ENCODE measurements around the gene FRRS1.
"Not testable (repeated sequence)": the region's sequence is repeated elsewhere in the genome, so short reads cannot be mapped to it uniquely, and the experiment has no call there.

FRRS1 gene, protein sequence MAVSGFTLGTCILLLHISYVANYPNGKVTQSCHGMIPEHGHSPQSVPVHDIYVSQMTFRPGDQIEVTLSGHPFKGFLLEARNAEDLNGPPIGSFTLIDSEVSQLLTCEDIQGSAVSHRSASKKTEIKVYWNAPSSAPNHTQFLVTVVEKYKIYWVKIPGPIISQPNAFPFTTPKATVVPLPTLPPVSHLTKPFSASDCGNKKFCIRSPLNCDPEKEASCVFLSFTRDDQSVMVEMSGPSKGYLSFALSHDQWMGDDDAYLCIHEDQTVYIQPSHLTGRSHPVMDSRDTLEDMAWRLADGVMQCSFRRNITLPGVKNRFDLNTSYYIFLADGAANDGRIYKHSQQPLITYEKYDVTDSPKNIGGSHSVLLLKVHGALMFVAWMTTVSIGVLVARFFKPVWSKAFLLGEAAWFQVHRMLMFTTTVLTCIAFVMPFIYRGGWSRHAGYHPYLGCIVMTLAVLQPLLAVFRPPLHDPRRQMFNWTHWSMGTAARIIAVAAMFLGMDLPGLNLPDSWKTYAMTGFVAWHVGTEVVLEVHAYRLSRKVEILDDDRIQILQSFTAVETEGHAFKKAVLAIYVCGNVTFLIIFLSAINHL

DNA sequence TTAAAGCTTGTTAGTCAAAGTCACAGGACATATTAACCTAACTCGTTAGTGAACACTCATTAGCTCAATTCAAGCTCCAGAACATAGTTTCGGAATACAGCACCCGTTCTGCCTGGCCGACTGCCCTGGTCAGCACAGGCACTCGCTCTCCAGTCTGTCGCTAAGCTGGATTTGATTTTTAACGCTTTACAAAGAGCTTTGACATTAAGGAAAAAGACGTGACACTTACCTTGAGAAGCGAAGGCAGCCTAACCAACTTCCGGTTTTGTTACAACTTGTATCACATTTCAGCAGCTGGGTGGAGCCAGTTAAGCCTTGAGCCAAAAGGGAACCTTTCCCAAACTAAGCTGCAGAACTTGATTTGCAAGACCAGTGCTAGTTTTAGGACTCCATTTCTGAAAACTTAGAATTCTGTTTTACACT lies at the start of gene FRRS1:
FRRS1 (minus strand) TSS at position 258 of the 423 bp plus-strand sequence. CDS start 17,867 bp downstream, outside the sequence.
- DNase-seq = peak; percentile 24

DNA sequence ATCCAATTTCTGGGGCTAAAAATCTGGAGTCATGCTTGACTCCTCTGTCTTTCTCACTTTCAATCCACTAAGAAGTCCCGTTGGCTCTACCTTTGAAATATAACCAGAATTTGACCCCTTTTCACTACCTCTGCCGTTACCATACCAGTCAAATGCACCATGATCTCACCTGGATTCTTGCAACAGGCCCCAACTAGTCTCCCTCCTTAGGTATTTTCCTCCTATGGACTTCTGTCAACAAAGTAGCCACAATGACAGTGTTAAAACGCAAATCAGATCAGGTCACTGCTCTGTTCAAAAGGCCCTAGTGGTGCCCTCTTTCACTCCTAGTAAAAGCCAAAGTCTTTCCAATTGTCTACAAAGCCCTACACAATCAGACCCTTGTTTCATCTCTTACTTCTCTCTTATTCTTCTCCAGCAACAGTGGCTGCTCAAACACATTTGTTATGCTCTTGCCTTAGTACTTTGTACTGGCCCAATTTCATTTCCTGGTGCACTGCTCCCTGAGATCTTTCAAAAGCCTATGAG lies 48.0 kb upstream of the FRRS1 start:
- DNase-seq = no peak

DNA sequence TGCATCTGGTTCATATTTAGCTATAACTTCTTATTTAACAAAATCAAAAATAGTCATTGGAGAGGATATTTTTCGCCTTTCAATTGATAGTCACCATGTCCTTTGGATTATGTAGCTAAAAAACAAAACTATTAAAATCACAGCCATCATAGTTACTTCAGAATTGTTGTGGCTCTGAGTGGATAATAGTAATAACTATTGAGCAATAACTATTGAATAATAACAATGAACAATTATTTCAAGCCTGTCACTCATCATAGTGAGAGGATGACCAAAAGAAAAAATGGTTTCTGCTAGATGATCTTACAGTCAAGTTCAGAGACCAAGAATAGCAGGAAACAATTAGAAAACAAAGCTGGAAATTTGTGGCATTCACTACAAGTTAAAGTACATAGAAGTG lies 45.3 kb upstream of the FRRS1 start:
- DNase-seq = no peak

DNA sequence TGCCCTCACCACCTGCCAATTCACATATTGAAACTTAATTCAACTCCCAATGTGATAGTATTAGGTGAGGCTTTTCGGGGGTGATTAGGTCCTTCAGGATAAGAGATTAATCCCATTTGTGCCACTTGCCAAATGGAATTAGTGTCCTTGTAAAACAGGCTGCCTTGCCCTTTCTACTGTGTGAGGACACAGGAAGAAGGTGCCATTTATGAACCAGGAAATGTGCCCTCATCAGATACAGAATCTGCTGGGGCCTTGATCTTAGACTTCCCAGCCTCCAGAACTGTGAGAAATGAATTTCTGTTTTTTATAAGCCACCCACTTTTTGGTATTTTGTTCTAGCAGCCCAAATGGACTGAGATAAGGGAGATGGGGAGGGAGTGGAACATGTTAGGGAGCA lies 44.6 kb upstream of the FRRS1 start:
- DNase-seq = no peak

DNA sequence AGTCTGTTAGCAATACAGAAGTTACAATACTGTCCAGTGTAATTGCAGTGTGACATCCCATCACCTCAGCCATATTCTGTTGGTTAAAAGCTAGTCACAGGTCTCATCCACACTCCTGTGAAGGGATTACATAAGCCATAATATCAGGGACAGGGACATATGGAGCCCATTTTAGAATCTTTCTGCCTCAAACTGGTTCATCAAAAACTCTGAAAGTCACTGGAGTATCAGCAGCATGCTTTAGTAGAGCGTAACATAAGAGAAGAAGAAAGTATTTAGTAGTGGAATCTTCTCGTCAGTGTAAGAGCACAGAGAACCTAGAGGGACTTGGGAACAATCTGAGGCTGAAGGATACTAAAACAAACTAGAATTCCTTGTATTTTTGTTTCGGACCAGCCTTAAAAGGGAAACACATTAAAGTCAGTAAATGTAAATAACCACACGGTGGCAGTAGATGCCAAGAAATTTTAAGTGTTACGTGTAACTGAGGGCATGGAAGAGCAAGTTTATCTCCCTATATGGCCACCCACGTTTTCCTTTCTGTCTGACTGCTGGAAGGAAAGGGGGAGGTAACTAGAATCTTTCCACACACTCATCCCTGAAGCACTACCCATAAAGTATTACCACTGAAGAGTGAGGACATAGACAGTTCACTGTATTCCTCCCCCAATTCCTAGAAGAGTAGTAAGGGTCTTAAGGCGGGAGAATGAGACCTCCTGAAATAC lies 42.1 kb upstream of the FRRS1 start:
- DNase-seq = no peak

DNA sequence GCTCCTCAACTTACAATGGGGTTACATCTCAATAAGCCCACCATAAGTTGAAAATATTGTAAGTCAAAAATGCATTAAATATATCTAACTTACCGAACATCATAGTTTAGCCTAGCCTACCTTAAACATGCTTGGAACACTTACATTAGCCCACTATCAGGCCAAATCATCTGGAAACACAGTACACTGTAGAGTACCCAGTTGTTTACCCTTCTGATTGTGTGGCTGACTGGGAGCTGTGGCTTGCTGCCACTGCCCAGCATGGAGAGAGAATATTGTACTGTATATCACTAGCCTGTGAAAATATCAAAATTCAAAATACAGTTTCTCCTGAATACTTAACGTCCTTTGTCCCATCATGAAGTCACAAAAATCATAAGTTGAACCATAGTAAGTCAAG lies 40.4 kb upstream of the FRRS1 start:
- no peak for DNase-seq

DNA sequence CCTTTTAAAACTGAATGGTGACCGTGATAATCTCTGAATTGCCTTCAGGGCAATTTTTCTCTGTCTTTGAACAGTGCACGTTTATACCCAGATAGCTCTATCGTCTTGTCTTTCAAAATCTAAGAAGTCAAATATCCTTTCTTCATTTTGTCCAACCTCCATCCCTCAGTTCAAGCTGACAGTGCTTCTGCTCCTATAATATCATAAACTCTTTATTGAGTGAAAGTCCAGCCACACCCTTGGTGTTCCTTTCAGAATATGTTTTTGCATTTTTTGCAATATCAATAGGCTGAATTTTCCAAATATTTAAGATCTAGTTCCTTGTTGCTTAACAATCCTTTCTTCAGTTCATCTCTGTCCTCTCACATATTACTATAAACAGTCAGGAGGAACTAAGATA lies 35.1 kb upstream of the FRRS1 start:
- DNase-seq = no peak

DNA sequence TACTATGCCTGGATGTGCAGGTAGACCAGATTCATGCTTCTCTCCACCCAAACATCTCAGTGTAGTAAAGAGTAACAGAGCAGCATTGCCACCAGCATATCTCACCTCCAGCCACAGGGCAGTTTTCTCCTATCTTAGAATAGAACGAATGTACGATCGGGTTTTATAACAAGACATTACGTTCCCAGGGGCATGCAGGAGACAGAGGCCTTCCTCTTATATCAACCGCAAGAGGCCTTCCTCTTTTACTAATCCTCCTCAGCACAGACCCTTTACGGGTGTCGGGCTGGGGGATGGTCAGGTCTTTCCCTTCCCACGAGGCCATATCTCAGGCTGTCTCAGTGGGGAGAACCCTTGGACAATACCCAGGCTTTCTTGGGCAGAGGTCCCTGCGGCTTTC lies 27.4 kb upstream of the FRRS1 start:
- not testable (repeated sequence) for DNase-seq

DNA sequence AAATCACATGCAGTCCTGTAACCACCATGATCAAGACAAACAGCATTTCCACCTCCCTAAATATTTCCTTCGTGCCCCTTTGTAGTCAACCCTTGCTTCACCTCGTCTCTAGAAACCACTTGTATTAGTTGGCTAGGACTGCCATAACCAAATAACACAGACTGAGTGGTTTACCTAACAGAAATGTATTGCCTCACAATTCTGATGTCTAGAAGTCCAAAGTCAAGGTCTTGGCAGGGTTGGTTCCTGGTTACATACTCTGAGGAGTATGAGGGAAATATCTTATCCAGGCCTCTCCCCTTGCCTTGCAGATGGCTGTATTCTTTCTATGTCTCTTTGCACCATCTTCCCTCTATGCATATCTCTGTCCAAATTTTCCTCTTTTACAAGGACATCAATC lies 23.3 kb upstream of the FRRS1 start:
- DNase-seq = no peak

DNA sequence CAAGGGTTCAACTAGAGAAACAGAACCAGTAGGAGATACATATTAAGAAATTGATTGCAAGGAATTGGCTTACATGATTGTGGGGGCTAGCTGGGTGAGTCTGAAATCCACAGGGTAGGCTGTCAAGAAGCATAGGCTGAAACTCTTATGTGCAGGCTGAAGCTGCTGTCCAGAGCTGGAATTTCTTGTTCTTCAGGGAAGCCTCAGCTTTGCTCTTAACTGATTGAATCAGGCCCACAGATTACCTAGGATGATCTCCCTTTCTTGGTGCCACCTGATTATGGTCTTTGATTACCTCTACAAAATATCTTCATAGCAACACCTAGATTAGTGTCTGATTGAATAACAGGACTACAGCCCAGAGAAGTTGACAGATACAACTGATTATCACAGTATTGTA lies 22.5 kb upstream of the FRRS1 start:
- DNase-seq = no peak

DNA sequence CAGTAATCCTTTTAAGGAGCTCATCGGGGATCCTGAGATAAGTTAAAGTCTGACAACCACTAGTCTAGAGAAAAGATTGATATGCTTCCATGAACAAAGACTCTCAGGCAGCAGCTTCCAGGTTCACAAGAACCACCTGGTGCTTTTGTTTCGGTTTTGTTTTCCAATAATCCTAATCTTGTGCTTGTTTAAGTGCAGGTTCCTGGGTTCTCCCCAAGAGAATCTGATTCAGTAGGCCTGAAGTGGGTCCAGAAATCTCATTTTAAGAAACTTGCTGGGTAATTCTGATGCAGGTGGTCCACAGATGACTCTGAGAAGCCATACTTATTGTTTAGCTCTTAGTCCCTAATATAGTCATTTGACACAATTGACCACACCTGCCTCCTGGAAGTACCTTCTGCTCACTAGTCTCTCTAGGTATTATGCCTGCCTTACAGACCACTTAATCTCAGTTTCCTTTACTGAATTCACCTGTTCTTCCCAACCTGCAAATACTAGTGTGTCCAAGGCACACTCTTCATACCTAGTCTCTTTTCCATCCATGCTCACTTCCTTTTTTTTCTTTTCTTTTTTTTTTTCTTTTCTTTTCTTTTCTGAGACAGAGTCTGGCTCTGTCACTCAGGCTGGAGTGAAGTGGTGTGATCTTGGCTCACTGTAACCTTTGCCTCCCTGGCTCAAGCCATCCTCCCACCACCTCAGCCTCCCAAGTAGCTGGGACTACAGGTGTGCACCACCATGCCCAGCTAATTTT lies 20.5 kb upstream of the FRRS1 start:
- DNase-seq = no peak

DNA sequence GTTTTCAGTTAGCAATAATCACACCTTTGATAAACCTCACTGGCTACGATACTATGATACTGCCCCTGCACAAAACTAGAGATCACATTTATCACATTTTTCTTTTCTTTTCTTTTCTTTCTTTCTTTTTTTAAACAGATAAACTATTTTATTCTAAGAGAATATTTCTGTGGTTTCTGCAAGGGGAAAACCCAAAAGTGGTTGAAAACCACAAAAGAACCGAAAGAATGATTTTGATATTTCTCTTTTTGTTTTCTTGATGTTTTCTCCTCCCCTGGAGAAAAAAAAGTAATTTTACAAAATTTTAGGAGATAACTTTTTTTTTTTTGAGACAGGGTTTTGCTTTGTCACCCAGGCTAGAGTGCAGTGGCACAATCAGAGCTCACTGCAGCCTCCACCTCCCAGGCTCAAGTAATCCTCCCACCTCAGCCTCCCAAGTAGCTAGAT lies 18.4 kb upstream of the FRRS1 start:
- DNase-seq = no peak

DNA sequence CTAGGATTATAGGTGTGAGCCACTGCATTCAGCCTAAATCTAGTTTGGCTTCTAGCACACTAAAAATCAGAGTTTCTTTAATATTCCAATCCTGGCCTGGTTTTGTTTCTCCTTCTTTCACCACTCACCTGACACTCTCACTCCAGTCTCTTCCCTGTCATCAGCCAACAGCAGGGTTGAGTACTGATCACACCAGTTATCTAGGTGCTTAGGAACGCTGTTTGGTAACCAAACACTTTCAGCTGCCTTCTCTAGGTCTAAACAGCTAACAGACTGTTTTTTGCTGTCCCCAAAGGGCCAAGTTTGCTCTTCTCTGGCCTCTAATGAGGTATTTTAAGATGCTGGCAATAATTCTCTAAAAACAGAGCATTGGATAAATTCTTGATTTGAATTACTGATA lies 17.7 kb upstream of the FRRS1 start:
- DNase-seq = no peak

DNA sequence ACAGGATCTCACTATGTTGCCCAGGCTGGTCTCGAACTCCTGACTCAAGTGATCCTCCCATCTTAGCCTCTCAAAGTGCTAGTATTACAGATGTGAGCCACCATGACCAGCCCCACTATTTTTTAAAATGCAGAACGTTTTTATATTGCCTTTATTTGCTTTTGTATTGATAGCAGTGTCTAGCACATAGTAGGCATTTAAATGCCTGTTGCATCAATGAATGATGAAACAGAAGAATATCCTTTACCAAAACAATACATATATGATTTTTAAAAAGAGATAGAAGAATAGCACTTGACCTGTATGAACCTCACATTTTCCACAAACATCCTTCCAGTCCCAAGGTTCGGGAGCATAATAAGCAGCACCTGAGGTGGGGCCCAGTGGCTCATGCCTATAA lies 16.5 kb upstream of the FRRS1 start:
- no peak for DNase-seq

DNA sequence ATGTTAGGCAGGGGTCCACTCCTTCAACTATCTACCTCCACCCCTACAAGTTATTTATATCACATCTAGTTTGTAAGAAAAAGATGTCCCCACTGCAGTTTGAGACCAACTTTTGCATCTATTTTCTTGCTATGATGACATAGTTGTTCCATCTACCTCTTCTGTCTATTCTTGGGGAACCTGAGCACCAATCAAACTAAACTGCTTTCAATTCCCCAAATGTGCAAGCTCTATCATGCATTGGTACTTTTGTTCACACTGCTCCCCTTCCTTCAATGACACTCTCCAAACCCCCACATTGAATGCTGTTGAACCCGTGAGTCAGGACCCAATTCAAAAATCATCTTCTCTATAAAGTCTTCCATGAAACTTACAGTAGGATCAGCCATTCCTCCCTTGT lies 16.0 kb upstream of the FRRS1 start:
- no peak for DNase-seq

DNA sequence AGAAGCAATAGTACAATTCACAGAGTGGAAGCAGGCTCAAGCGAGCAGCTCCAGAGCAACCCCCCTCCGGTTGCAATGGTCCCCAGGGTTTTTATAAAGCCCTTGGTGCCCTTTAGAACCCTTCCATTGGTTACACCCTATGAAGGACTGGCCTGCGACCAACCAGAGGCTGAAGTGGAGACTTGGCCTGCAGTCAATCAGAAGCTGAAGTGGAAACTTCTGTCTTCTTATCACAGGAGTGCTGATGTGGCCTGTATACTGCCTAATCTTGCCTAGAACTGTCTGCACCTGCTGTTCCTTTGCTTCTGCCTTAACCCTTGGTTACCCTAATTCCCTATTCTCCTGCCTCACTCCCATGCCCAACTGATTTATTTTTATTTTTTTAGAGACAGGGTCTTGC lies 15.4 kb upstream of the FRRS1 start:
- DNase-seq = no peak

DNA sequence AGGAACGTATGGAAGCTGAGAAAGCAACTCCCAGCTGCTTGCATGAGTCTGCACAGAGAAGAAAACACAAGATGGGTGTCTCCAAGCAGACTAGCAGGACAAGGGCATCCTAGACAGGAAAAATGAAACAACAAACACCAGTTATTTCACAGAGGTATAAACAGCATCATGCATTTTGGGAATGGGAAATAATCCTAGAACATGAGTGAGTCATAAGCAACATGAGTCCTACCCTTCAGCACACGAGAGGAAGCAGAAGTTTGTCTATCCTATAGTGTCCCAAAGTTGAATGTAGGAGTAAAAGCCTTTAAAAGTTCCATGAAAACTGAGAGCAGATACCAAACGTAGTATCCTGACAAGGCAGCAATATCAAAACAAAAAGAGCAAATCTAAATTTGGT lies 11.3 kb upstream of the FRRS1 start:
- DNase-seq = no peak

DNA sequence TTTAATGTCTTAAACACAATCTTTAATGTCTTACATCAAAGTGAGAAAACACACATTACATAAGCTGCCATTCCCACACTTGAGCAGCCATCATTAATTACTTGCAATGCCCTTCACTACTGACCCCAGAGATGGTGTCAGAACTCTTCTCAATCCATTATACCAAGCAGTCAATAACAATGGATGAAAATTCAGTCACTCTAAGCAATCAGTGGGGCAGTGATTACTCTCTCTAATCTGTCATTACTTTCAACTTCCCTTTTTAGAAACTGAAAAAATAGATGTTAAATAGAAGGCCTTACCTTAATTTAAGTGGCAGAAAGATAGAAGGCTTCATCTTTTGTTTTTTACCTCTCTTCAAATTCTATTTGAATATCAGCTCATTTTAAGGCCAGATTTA lies 9.7 kb upstream of the FRRS1 start:
- no peak for DNase-seq

DNA sequence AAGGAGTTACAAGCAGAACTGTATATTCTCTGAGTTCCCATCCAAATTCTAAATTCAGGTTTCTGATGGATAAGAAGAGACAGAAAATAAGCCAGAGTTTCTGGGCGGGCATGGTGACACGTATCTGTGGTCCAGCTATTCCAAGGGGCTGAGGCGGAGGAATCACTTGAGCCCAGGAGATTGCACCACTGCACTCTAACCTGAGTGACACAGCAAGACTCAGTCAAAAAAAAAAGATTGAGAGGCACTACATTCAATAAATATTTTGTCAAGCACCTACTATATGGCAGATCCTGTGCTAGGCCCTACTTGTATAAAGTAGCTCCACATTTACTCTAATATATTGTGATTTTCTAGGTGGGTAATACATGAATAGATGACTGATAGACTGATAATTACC lies 6.4 kb upstream of the FRRS1 start:
- no peak for DNase-seq

DNA sequence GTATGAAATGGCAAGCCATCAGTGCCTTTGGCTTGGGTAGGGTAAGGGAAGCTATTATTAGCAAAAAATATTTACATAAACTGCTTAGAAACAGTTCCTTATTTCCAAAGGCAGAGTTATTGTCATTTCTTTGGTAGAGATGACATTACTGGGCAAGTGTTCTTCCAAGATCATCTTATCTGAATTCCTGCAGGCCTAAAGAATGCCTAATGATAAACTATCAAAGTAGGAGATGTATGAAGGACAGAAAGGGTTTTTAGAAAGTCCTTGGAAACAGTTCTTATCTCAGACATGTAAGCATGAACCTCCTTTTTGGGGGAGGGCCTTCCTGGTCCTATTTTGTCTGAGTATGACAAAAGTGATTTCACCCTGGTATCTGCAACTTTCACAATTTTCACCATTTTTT lies 5.1 kb upstream of the FRRS1 start:
- DNase-seq = no peak

DNA sequence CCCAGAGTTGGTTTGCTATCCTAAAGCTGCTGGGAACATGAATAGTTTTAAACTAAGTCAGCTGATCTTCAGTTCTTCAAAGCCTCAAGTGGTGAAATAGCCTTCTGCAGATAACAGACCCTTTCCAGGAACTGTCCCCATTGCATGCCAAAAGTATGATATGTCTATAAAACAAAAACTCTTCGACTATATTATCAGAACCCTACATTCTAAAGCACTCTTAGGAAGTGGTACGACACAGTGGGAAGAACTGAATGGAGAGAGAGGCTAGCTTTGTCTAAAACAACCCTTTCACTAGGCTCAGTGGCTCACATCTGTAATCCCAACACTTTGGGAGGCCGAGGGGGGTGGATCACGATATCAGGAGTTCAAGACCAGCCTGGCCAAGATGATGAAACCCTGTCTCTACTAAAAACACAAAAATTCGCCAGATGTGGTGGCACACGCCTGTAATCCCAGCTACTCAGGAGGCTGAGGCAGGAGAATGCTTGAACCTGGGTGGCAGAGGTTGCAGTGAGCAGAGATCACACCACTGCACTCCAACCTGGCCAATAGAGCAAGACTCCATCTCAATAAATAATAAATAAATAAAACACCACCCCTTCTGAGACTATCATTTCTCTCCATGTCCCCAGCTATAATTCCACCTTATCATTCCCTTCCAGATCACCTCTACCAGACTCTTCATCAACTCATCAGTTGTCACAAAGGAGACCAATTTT lies 2.2 kb upstream of the FRRS1 start:
- no peak for DNase-seq

DNA sequence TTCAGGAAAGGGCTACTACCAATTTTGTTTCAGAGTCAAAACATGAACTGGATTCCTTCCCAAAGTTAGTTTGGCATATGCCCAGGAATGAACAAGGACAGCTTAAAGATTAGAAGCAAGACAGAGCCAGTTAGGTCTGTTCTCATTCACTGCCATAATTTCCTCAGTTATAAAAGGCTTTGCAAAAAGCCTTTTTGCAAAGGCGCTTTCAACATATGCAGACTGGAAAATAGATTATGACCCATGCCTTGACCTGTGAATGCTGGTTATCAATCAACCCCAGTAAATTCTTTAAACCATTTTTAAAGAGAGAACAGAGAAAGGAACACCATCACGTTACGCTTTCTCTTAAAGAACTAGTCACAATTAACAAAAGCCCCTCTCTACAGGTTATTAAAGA lies 1.7 kb upstream of the FRRS1 start:
- no peak for DNase-seq
